ENCODE results near the gene ZBTB25. TPM values are rescaled to one million over a fixed set of nuclear protein-coding genes. Genes with fewer than 3 reads are reported as not detected.

Gene ZBTB25
- polyA plus RNA-seq, 1 of the 3 experiments (the other 2 are of a cell fraction): 4.5 TPM

- H3K27ac ChIP-seq (ENCODE audit: low read depth in 2 of 2, low read length in 1 of 2): no peak overlapping the region
- 97% methylated on average over 1 of the region's 1 CpG for WGBS (ENCODE audit: low lambda C conversion rate)
Measured at GRCh38 chr14:64549016-64549415, 45.4 kb upstream of the ZBTB25 start.

GRCh38 chr14:64544607-64545312 is 41.1 kb upstream of the ZBTB25 start:
- DNase-seq: no peak
- Histone ChIP-seq H3K4me3 (ENCODE audit: low read depth in 2 of 2, low read length in 1 of 2) (no peak overlapping the region), H2AFZ (ENCODE audit: low read depth) (no peak overlapping the region), H3K4me1 (ENCODE audit: control insufficient read depth in 1 of 2, insufficient read depth in 2 of 2, low read depth in 1 of 2, low read length in 1 of 2) (peaks cover 0 to 5% of the 10 kb centered on the region in 2 experiments; a peak in 2 of 4 replicates), H4K20me1 (ENCODE audit: insufficient read depth) (no peaks in the 10 kb centered on the region), H3K9ac (no peak overlapping the region), H3K36me3 (replicated peaks in 1 of 2; ENCODE audit: control insufficient read depth in 1 of 2, insufficient read depth in 2 of 2, low read length in 1 of 2) (no peaks in the 10 kb centered on the region), H3K27me3 (ENCODE audit: insufficient read depth) (no peaks in the 10 kb centered on the region), H3K9me3 (no peaks in the 10 kb centered on the region), H3K79me2 (ENCODE audit: insufficient read depth) (no peaks in the 10 kb centered on the region), H3K27ac (ENCODE audit: low read depth in 2 of 2, low read length in 1 of 2) (no peak overlapping the region), H3F3A (replicated peaks; ENCODE audit: insufficient read depth) (peaks cover 8% of the 10 kb centered on the region), H3K4me2 (no peak overlapping the region), H3K9me2 (no peaks in the 10 kb centered on the region)
- TF ChIP-seq USF2 (IDR thresholded peaks at IDR 0.05; ENCODE audit: borderline replicate concordance, low read depth, low read length) (no peak), REST (IDR thresholded peaks at IDR 0.05; ENCODE audit: low read depth, low read length) (no peak), JUND (IDR thresholded peaks at IDR 0.05) (no peak), POLR2AphosphoS5 (IDR thresholded peaks at IDR 0.05; ENCODE audit: low read depth, low read length) (no peak), SIN3A (IDR thresholded peaks at IDR 0.05; ENCODE audit: borderline replicate concordance, low read depth, low read length) (no peak), FOXJ3 (CRISPR knock-in tag; IDR thresholded peaks at IDR 0.05) (no peak), RCOR1 (IDR thresholded peaks at IDR 0.05; ENCODE audit: low read length) (no peak), YY1 (IDR thresholded peaks at IDR 0.05; ENCODE audit: low read depth) (no peak), GABPA (IDR thresholded peaks at IDR 0.05; ENCODE audit: low read depth) (no peak)
- CTCF ChIA-PET: interaction anchor here (1.2 to 2.2 kb wide), 3 partner anchors 34 to 217 kb away, joined by 5 to 7 read pairs (median 5); no protein-coding TSS in a partner anchor
- 77% methylated on average over 5 of the region's 5 CpGs for WGBS (ENCODE audit: low lambda C conversion rate)
- POLR2A ChIA-PET: no interaction called here

More at GRCh38 chr14:64549016-64549415, 45.4 kb upstream of the ZBTB25 start:
- Histone ChIP-seq H4K20me1 (ENCODE audit: insufficient read depth) (no peaks in the 10 kb centered on the region), H3K79me2 (ENCODE audit: insufficient read depth) (no peaks in the 10 kb centered on the region), H3K4me2 (no peak overlapping the region), H3K9me2 (no peaks in the 10 kb centered on the region), H3K36me3 (replicated peaks in 1 of 2; ENCODE audit: control insufficient read depth in 1 of 2, insufficient read depth in 2 of 2, low read length in 1 of 2) (no peaks in the 10 kb centered on the region), H2AFZ (ENCODE audit: low read depth) (no peak overlapping the region), H3K4me1 (ENCODE audit: control insufficient read depth in 1 of 2, insufficient read depth in 2 of 2, low read depth in 1 of 2, low read length in 1 of 2) (no peaks in the 10 kb centered on the region; a peak in 1 of 4 replicates), H3K9me3 (no peaks in the 10 kb centered on the region), H3K9ac (no peak overlapping the region), H3F3A (replicated peaks; ENCODE audit: insufficient read depth) (peaks cover 2% of the 10 kb centered on the region), H3K27me3 (ENCODE audit: insufficient read depth) (no peaks in the 10 kb centered on the region), H3K4me3 (ENCODE audit: low read depth in 2 of 2, low read length in 1 of 2) (no peak overlapping the region)
- ChIA-PET CTCF (interaction anchor here (0.7 to 1.2 kb wide), 2 partner anchors 9 to 87 kb away, joined by 3 read pairs; partner anchors contain the start of gene HSPA2), POLR2A (interaction anchor here (1.0 kb wide), 1 partner anchor 9 kb away, joined by 4 read pairs; the partner anchor contains the start of gene HSPA2)
- TF ChIP-seq USF2 (IDR thresholded peaks at IDR 0.05; ENCODE audit: borderline replicate concordance, low read depth, low read length): no peak
- TF ChIP-seq PBX3 (IDR thresholded peaks at IDR 0.05): no peak
- no peak for TF ChIP-seq NFIC (IDR thresholded peaks at IDR 0.05; ENCODE audit: borderline replicate concordance)
- TF ChIP-seq RFX5 (IDR thresholded peaks at IDR 0.05; ENCODE audit: low read length): no peak
- no peak for DNase-seq

All from SK-N-SH (cell line).